ENCODE measurements around the gene ZNF557. TPM values are rescaled to one million over a fixed set of nuclear protein-coding genes. Genes with fewer than 3 reads are reported as not detected.

The ZNF557 gene
- total and polyA plus RNA-seq, 10 of the 15 experiments (the other 5 are each of a cell fraction or from before 2014, with no cell fraction given), result 3.9 to 12.1 (median 9.0) TPM

DNA sequence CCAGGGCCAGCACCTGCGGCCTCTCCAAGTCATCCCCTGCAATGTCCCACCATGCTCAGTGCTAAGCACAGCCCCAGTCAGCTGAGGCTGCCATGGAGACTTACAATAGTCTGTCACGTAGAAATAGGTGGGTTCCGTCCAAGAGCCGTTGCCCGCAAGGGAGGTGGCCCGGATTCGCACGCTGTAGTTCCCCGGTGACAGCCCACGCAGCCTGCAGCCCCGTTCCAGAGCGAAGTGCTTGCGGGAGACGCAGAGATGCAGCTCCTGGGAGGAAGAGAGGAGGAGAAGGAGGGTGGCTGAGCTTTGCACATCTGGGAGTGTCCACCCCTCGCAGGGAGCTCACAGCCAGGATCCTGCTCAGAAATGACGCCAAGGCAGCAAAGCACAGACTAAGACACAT lies 62.6 kb downstream of the ZNF557 start (continued):
- TF ChIP-seq ZNF592 (IDR thresholded peaks at IDR 0.05), result no peak
- TF ChIP-seq HCFC1 (IDR thresholded peaks at IDR 0.05; ENCODE audit: low read length), result no peak
- no peak for TF ChIP-seq ATF3 (IDR thresholded peaks at IDR 0.05; ENCODE audit: borderline replicate concordance, extremely low read depth, low read depth, low read length)

DNA sequence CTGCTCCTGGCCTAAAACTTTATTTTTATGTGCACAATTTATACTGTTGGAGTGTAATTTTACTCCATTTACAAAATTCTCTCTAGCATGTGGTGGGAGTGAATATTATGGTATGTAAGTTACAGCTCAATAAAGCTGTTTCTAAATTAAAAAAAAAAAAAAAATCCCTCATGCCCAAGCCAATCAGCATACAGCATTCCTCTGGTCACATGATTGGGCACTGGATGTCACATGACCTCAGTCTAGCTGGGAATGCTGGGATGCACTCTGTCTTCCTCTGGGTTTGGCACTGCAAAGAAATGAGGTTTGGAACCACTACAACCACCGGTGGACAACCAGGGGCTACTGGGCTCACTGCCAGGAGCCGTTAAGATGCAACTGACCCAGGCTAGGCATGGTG lies 67.6 kb downstream of the ZNF557 start:
- intact Hi-C loops (cut with micrococcal nuclease; ENCODE audit: unreplicated experiment), result no loop called here
- POLR2A ChIA-PET, result no interaction called here
- RAD21 ChIA-PET (ENCODE audit: unreplicated experiment), result interaction anchor here (1.1 kb wide), 1 partner anchor 165 kb away, joined by 3 read pairs; no protein-coding TSS in a partner anchor
- no peak overlapping the region for H3K27ac ChIP-seq (ENCODE audit: control insufficient read depth, insufficient read depth)
- no peaks in the 10 kb centered on the region for H4K20me1 ChIP-seq (ENCODE audit: control insufficient read depth, insufficient read depth)
- in situ Hi-C loops (cut with MboI), result no loop called here
- H3K4me1 ChIP-seq (ENCODE audit: control insufficient read depth, insufficient read depth, low read length), result no peaks in the 10 kb centered on the region
- H3K9me3 ChIP-seq (replicated peaks; ENCODE audit: control insufficient read depth, insufficient read depth, low read length), result peaks cover 5% of the 10 kb centered on the region; the same call in 2 of the 3 replicates
- no peaks in the 10 kb centered on the region for H3K79me2 ChIP-seq (ENCODE audit: control insufficient read depth, insufficient read depth, low read length)
- DNase-seq (ENCODE audit: low read depth, low spot score), result no peak
- BruUV-seq (replicated peaks), result no TSS peak
- FAIRE-seq, result no peak
- peaks cover 12 to 15% of the 10 kb centered on the region in 2 experiments for H3K36me3 ChIP-seq (ENCODE audit: control insufficient read depth in 2 of 2, insufficient read depth in 2 of 2, low read length in 1 of 2)
- no peak overlapping the region for H2AFZ ChIP-seq (ENCODE audit: control insufficient read depth, low read depth, low read length)
- ATAC-seq, result no peak
- H3K4me2 ChIP-seq (ENCODE audit: control insufficient read depth, insufficient read depth), result no peak overlapping the region
- SMC1A ChIA-PET (ENCODE audit: uncharacterized antibody, unreplicated experiment), result interaction anchor here (0.6 to 2.1 kb wide), 3 partner anchors 189 to 196 kb away, joined by 4 to 5 read pairs (median 4); no protein-coding TSS in a partner anchor
- WGBS (ENCODE audit: insufficient coverage, insufficient replicate concordance, low lambda C conversion rate, missing lambda C conversion rate), result 100% methylated on average over 2 of the region's 2 CpGs
- TF ChIP-seq RAD51 (IDR thresholded peaks at IDR 0.05) (peak; percentile 76; the same call in 1 of the 2 replicates), TBL1XR1 (IDR thresholded peaks at IDR 0.05; ENCODE audit: low read depth, low read length) (no peak), RUNX3 (IDR thresholded peaks at IDR 0.05; ENCODE audit: low read length) (no peak)
- TF ChIP-seq, protein P1, sequence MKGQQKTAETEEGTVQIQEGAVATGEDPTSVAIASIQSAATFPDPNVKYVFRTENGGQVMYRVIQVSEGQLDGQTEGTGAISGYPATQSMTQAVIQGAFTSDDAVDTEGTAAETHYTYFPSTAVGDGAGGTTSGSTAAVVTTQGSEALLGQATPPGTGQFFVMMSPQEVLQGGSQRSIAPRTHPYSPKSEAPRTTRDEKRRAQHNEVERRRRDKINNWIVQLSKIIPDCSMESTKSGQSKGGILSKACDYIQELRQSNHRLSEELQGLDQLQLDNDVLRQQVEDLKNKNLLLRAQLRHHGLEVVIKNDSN (IDR thresholded peaks at IDR 0.05; ENCODE audit: borderline replicate concordance, extremely low read length, insufficient read depth, low read depth, low read length), result peak; percentile 58
- no peaks in the 10 kb centered on the region for H3K27me3 ChIP-seq (replicated peaks in 1 of 2; ENCODE audit: control insufficient read depth in 2 of 2, insufficient read depth in 2 of 2, low read length in 1 of 2)
- H3K9ac ChIP-seq (ENCODE audit: control insufficient read depth, insufficient read depth, low read length), result no peak overlapping the region
- CTCF ChIA-PET, result interaction anchor here (1.0 kb wide), 1 partner anchor 189 kb away, joined by 3 read pairs; no protein-coding TSS in a partner anchor
- H3K4me3 ChIP-seq, result no peak overlapping the region

Other genes starting within 250 kb of the ZNF557 start
- 10.2 and 11.3 TPM in 2 replicates for gene ADGRE1, start 182.1 kb upstream of the ZNF557 start, total RNA-seq (2014; rRNA removed)
- 8.4 and 9.4 TPM in 2 replicates for gene ADGRE1, start 182.1 kb upstream of the ZNF557 start, total RNA-seq (2014; rRNA removed; fragmentation: Illumina TruSeq; extraction: Trizol)
- 7.9 and 8.9 TPM in 2 replicates for gene ADGRE1, start 182.1 kb upstream of the ZNF557 start, total RNA-seq (2021)
- gene ADGRE1, start 182.1 kb upstream of the ZNF557 start, polyA plus RNA-seq (2011; rRNA removed), result 25.7 and 35.7 TPM in 2 replicates
- 11.6 and 12.7 TPM in 2 replicates for gene ADGRE1, start 182.1 kb upstream of the ZNF557 start, polyA plus RNA-seq (2014; fragmentation: Illumina TruSeq; extraction: Trizol)
- 10 to 100 TPM; 14.4 to 23.7 TPM for gene ADGRE1, start 182.1 kb upstream of the ZNF557 start, polyA plus RNA-seq (2014; fragmentation: Nextera tagmentation; extraction: Ambion mirVana)
- 9.4 and 9.7 TPM in 2 replicates for gene ADGRE1, start 182.1 kb upstream of the ZNF557 start, polyA plus RNA-seq (2014; rRNA removed)
- 1 to 10 TPM; 8.6 TPM for gene ADGRE1, start 182.1 kb upstream of the ZNF557 start, polyA plus RNA-seq (2016; fragmentation: Nextera tagmentation; extraction: Ambion mirVana)
- not detected in 2 replicates for gene MBD3L2B, start 48.3 kb upstream of the ZNF557 start, total RNA-seq (2014; rRNA removed)
- gene MBD3L2B, start 48.3 kb upstream of the ZNF557 start, total RNA-seq (2014; rRNA removed; fragmentation: Illumina TruSeq; extraction: Trizol), result not detected in 2 replicates
- not detected in 2 replicates for gene MBD3L2B, start 48.3 kb upstream of the ZNF557 start, total RNA-seq (2021)
- gene MBD3L2B, start 48.3 kb upstream of the ZNF557 start, polyA plus RNA-seq (2011; rRNA removed), result 0.10 TPM in 1 of 2 replicates, not detected in the other
- gene MBD3L2B, start 48.3 kb upstream of the ZNF557 start, polyA plus RNA-seq (2014; fragmentation: Illumina TruSeq; extraction: Trizol), result not detected in 2 replicates
- not detected for gene MBD3L2B, start 48.3 kb upstream of the ZNF557 start, polyA plus RNA-seq (2014; fragmentation: Nextera tagmentation; extraction: Ambion mirVana)
- gene MBD3L2B, start 48.3 kb upstream of the ZNF557 start, polyA plus RNA-seq (2014; rRNA removed), result not detected in 2 replicates
- not detected for gene MBD3L2B, start 48.3 kb upstream of the ZNF557 start, polyA plus RNA-seq (2016; fragmentation: Nextera tagmentation; extraction: Ambion mirVana)
- gene MBD3L5, start 39.1 kb upstream of the ZNF557 start, total RNA-seq (2014; rRNA removed), result not detected in 2 replicates
- gene MBD3L5, start 39.1 kb upstream of the ZNF557 start, total RNA-seq (2014; rRNA removed; fragmentation: Illumina TruSeq; extraction: Trizol), result not detected in 2 replicates
- gene MBD3L5, start 39.1 kb upstream of the ZNF557 start, total RNA-seq (2021), result not detected in 2 replicates
- not detected in 2 replicates for gene MBD3L5, start 39.1 kb upstream of the ZNF557 start, polyA plus RNA-seq (2011; rRNA removed)
- not detected in 2 replicates for gene MBD3L5, start 39.1 kb upstream of the ZNF557 start, polyA plus RNA-seq (2014; fragmentation: Illumina TruSeq; extraction: Trizol)
- not detected for gene MBD3L5, start 39.1 kb upstream of the ZNF557 start, polyA plus RNA-seq (2014; fragmentation: Nextera tagmentation; extraction: Ambion mirVana)
- gene MBD3L5, start 39.1 kb upstream of the ZNF557 start, polyA plus RNA-seq (2014; rRNA removed), result not detected in 2 replicates
- not detected for gene MBD3L5, start 39.1 kb upstream of the ZNF557 start, polyA plus RNA-seq (2016; fragmentation: Nextera tagmentation; extraction: Ambion mirVana)
- not detected in 2 replicates for gene MBD3L4, start 29.5 kb upstream of the ZNF557 start, total RNA-seq (2014; rRNA removed)
- gene MBD3L4, start 29.5 kb upstream of the ZNF557 start, total RNA-seq (2014; rRNA removed; fragmentation: Illumina TruSeq; extraction: Trizol), result not detected in 2 replicates
- gene MBD3L4, start 29.5 kb upstream of the ZNF557 start, total RNA-seq (2021), result not detected in 2 replicates
- not detected in 2 replicates for gene MBD3L4, start 29.5 kb upstream of the ZNF557 start, polyA plus RNA-seq (2011; rRNA removed)
- gene MBD3L4, start 29.5 kb upstream of the ZNF557 start, polyA plus RNA-seq (2014; fragmentation: Illumina TruSeq; extraction: Trizol), result not detected in 2 replicates
- gene MBD3L4, start 29.5 kb upstream of the ZNF557 start, polyA plus RNA-seq (2014; fragmentation: Nextera tagmentation; extraction: Ambion mirVana), result not detected
- not detected in 2 replicates for gene MBD3L4, start 29.5 kb upstream of the ZNF557 start, polyA plus RNA-seq (2014; rRNA removed)
- gene MBD3L4, start 29.5 kb upstream of the ZNF557 start, polyA plus RNA-seq (2016; fragmentation: Nextera tagmentation; extraction: Ambion mirVana), result not detected
- gene MBD3L2, start 20.4 kb upstream of the ZNF557 start, total RNA-seq (2014; rRNA removed), result not detected in 2 replicates
- not detected in 2 replicates for gene MBD3L2, start 20.4 kb upstream of the ZNF557 start, total RNA-seq (2014; rRNA removed; fragmentation: Illumina TruSeq; extraction: Trizol)
- gene MBD3L2, start 20.4 kb upstream of the ZNF557 start, total RNA-seq (2021), result not detected in 2 replicates
- gene MBD3L2, start 20.4 kb upstream of the ZNF557 start, polyA plus RNA-seq (2011; rRNA removed), result not detected in 2 replicates
- not detected in 2 replicates for gene MBD3L2, start 20.4 kb upstream of the ZNF557 start, polyA plus RNA-seq (2014; fragmentation: Illumina TruSeq; extraction: Trizol)
- not detected for gene MBD3L2, start 20.4 kb upstream of the ZNF557 start, polyA plus RNA-seq (2014; fragmentation: Nextera tagmentation; extraction: Ambion mirVana)
- gene MBD3L2, start 20.4 kb upstream of the ZNF557 start, polyA plus RNA-seq (2014; rRNA removed), result not detected in 2 replicates
- not detected for gene MBD3L2, start 20.4 kb upstream of the ZNF557 start, polyA plus RNA-seq (2016; fragmentation: Nextera tagmentation; extraction: Ambion mirVana)
- not detected in 2 replicates for gene MBD3L3, start 11.0 kb upstream of the ZNF557 start, total RNA-seq (2014; rRNA removed)
- gene MBD3L3, start 11.0 kb upstream of the ZNF557 start, total RNA-seq (2014; rRNA removed; fragmentation: Illumina TruSeq; extraction: Trizol), result not detected in 2 replicates
- gene MBD3L3, start 11.0 kb upstream of the ZNF557 start, total RNA-seq (2021), result not detected in 2 replicates
- not detected in 2 replicates for gene MBD3L3, start 11.0 kb upstream of the ZNF557 start, polyA plus RNA-seq (2011; rRNA removed)
- not detected in 2 replicates for gene MBD3L3, start 11.0 kb upstream of the ZNF557 start, polyA plus RNA-seq (2014; fragmentation: Illumina TruSeq; extraction: Trizol)
- not detected for gene MBD3L3, start 11.0 kb upstream of the ZNF557 start, polyA plus RNA-seq (2014; fragmentation: Nextera tagmentation; extraction: Ambion mirVana)
- gene MBD3L3, start 11.0 kb upstream of the ZNF557 start, polyA plus RNA-seq (2014; rRNA removed), result not detected in 2 replicates
- not detected for gene MBD3L3, start 11.0 kb upstream of the ZNF557 start, polyA plus RNA-seq (2016; fragmentation: Nextera tagmentation; extraction: Ambion mirVana)
- gene INSR, start 224.7 kb downstream of the ZNF557 start, total RNA-seq (2014; rRNA removed), result 21.1 and 24.1 TPM in 2 replicates
- gene INSR, start 224.7 kb downstream of the ZNF557 start, total RNA-seq (2014; rRNA removed; fragmentation: Illumina TruSeq; extraction: Trizol), result 14.0 and 14.8 TPM in 2 replicates
- gene INSR, start 224.7 kb downstream of the ZNF557 start, total RNA-seq (2021), result 34.5 and 34.6 TPM in 2 replicates
- 17.8 and 34.9 TPM in 2 replicates for gene INSR, start 224.7 kb downstream of the ZNF557 start, polyA plus RNA-seq (2011; rRNA removed)
- 8.3 and 11.2 TPM in 2 replicates for gene INSR, start 224.7 kb downstream of the ZNF557 start, polyA plus RNA-seq (2014; fragmentation: Illumina TruSeq; extraction: Trizol)
- 1 to 10 TPM; 4.2 to 8.0 TPM for gene INSR, start 224.7 kb downstream of the ZNF557 start, polyA plus RNA-seq (2014; fragmentation: Nextera tagmentation; extraction: Ambion mirVana)
- 19.9 and 20.4 TPM in 2 replicates for gene INSR, start 224.7 kb downstream of the ZNF557 start, polyA plus RNA-seq (2014; rRNA removed)
- 10 to 100 TPM in 1 of 2 experiments, 1 to 10 TPM in 1; 9.9 to 12.4 TPM for gene INSR, start 224.7 kb downstream of the ZNF557 start, polyA plus RNA-seq (2016; fragmentation: Nextera tagmentation; extraction: Ambion mirVana)